ENCODE results near the gene FAM174B.

The FAM174B gene

GRCh38 chr15:92629975-92630626 is 25.5 kb downstream of the FAM174B start:
- DNase-seq (no peak), ATAC-seq (replicated peaks) (no peak)
- no peaks in the 10 kb centered on the region for H3K9me3 Mint-ChIP-seq
- no peaks in the 10 kb centered on the region for H3K4me1 Mint-ChIP-seq (ENCODE audit: low read depth in 2 of 2)
- H3K36me3 Mint-ChIP-seq (ENCODE audit: insufficient read depth): no peaks in the 10 kb centered on the region
- H3K27ac Mint-ChIP-seq: no peak overlapping the region
- H3K4me3 Mint-ChIP-seq: no peak overlapping the region
- peaks cover 24 to 38% of the 10 kb centered on the region in 2 donors for H3K27me3 Mint-ChIP-seq

- no peak for ATAC-seq (replicated peaks)
- H3K4me1 Mint-ChIP-seq (ENCODE audit: low read depth in 2 of 2): no peaks in the 10 kb centered on the region
- H3K9me3 Mint-ChIP-seq: no peaks in the 10 kb centered on the region
Measured at GRCh38 chr15:92629276-92629974, 26.1 kb downstream of the FAM174B start.

GRCh38 chr15:92627014-92627413 is 28.6 kb downstream of the FAM174B start:
- Mint-ChIP-seq H3K27ac (no peak overlapping the region), H3K9me3 (no peaks in the 10 kb centered on the region), H3K27me3 (peaks cover 6 to 29% of the 10 kb centered on the region in 2 donors), H3K4me3 (no peak overlapping the region), H3K36me3 (ENCODE audit: insufficient read depth) (no peaks in the 10 kb centered on the region), H3K4me1 (ENCODE audit: low read depth in 2 of 2) (no peaks in the 10 kb centered on the region)
- no peak for DNase-seq
- ATAC-seq (replicated peaks): no peak

More at GRCh38 chr15:92629276-92629974, 26.1 kb downstream of the FAM174B start:
- Mint-ChIP-seq H3K27me3 (peaks cover 23 to 32% of the 10 kb centered on the region in 2 donors), H3K4me3 (no peak overlapping the region), H3K36me3 (ENCODE audit: insufficient read depth) (no peaks in the 10 kb centered on the region), H3K27ac (no peak overlapping the region)
- no peak for DNase-seq

- no peak for ATAC-seq (replicated peaks)
- Mint-ChIP-seq H3K36me3 (ENCODE audit: insufficient read depth) (no peaks in the 10 kb centered on the region), H3K9me3 (no peaks in the 10 kb centered on the region), H3K27ac (no peak overlapping the region), H3K4me1 (ENCODE audit: low read depth in 2 of 2) (no peaks in the 10 kb centered on the region), H3K4me3 (no peak overlapping the region), H3K27me3 (peaks cover 6 to 32% of the 10 kb centered on the region in 2 donors)
- DNase-seq: no peak
Measured at GRCh38 chr15:92625251-92625980, 30.2 kb downstream of the FAM174B start.

DNA sequence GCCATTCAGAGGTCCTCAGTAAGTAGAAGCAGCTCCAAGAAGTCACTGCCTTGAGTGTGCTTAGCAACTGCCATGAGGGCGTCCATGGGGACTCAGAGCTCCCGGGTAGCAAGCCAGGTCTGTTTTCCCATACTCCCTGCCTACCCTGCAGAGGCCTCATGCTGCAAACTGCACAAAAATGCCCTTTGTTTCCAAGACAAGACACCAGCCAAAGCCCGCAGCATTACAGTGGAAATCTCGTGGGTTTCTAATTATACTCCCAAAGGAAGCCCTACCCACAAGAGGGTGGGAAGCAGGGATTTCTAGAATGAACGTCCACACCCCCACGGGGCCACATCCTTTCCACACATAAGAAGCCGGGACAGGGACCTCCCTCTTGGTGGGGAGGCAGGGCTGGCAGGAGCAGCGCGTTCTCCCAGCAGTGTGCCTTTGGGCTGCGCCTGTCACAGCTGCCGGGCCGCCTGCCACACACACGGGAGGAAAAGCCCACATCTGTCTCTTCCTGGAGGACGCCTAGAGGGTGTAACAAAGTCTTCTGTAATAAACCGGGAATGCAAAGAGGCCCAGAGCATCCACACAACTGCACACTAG is 31.1 kb downstream of the FAM174B start:
- Mint-ChIP-seq H3K4me1 (ENCODE audit: low read depth in 2 of 2) (no peaks in the 10 kb centered on the region), H3K36me3 (ENCODE audit: insufficient read depth) (no peaks in the 10 kb centered on the region), H3K4me3 (no peak overlapping the region), H3K27me3 (peaks cover 0 to 28% of the 10 kb centered on the region in 2 donors), H3K27ac (no peak overlapping the region), H3K9me3 (no peaks in the 10 kb centered on the region)
- ATAC-seq (replicated peaks) (no peak), DNase-seq (no peak)

GRCh38 chr15:92623435-92623834 is 32.1 kb downstream of the FAM174B start:
- H3K27ac Mint-ChIP-seq: no peak overlapping the region
- H3K27me3 Mint-ChIP-seq: peaks cover 0 to 26% of the 10 kb centered on the region in 2 donors

DNA sequence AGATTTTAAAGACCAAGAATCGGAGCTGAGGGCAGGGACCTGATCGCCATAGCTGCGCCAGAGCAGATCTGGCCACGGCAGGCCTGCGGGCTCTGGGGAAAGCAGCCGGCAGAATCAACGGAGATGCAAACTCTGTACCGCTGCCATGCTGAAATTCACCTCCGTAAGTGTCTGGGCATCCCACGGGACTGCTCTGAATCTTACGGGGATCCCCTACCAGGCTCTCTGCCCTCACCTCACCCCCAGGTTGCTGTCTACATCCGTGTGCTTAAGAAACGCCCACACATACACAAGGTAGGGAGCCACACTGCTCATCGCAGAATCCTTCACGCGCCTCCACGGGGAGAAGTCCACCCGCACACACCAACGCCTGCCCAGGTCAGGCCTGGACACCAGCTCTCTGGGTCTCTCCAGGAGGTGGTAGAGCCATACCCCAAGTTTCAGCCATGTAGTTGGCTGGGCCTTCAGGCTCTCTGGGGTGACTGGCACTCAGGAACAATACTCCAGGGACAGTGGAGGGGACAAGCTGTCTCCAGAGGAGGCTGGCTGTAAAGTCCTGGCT is 33.5 kb downstream of the FAM174B start:
- DNase-seq: no peak
- peaks cover 3% of the 10 kb centered on the region for H3K36me3 Mint-ChIP-seq (ENCODE audit: insufficient read depth)

More at GRCh38 chr15:92623435-92623834, 32.1 kb downstream of the FAM174B start:
- DNase-seq (no peak), ATAC-seq (replicated peaks) (no peak)
- no peaks in the 10 kb centered on the region for H3K36me3 Mint-ChIP-seq (ENCODE audit: insufficient read depth)
- no peak overlapping the region for H3K4me3 Mint-ChIP-seq
- no peaks in the 10 kb centered on the region for H3K4me1 Mint-ChIP-seq (ENCODE audit: low read depth in 2 of 2)
- no peaks in the 10 kb centered on the region for H3K9me3 Mint-ChIP-seq

DNA sequence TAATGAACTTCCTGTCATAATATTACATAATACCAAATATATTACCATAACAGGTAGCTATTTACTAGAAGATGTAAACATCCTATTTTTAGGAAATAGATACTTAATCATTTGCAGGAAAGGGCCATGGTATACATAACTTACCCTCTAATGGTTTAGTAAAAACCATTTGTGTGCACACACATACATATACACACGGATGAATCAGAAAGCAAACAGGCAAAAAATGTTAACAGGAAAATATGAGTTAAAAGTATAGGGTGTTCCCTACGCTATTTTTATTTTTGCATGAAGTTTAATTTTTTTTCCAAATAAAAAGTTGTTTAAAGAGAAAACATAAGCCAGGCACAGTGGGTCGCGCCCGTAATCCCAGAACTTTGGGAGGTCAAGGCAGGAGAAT is 34.6 kb downstream of the FAM174B start:
- ATAC-seq (replicated peaks) (no peak), DNase-seq (no peak)
- Mint-ChIP-seq H3K4me1 (ENCODE audit: low read depth in 2 of 2) (no peaks in the 10 kb centered on the region), H3K9me3 (no peaks in the 10 kb centered on the region), H3K27me3 (peaks cover 12 to 35% of the 10 kb centered on the region in 2 donors), H3K4me3 (no peak overlapping the region), H3K27ac (no peak overlapping the region), H3K36me3 (ENCODE audit: insufficient read depth) (peaks cover 3% of the 10 kb centered on the region)

More for the DNA sequence above, 33.5 kb downstream of the FAM174B start:
- no peak for ATAC-seq (replicated peaks)
- H3K27ac Mint-ChIP-seq: no peak overlapping the region
- H3K4me1 Mint-ChIP-seq (ENCODE audit: low read depth in 2 of 2): no peaks in the 10 kb centered on the region
- no peak overlapping the region for H3K4me3 Mint-ChIP-seq
- no peaks in the 10 kb centered on the region for H3K9me3 Mint-ChIP-seq
- peaks cover 9 to 26% of the 10 kb centered on the region in 2 donors for H3K27me3 Mint-ChIP-seq

DNA sequence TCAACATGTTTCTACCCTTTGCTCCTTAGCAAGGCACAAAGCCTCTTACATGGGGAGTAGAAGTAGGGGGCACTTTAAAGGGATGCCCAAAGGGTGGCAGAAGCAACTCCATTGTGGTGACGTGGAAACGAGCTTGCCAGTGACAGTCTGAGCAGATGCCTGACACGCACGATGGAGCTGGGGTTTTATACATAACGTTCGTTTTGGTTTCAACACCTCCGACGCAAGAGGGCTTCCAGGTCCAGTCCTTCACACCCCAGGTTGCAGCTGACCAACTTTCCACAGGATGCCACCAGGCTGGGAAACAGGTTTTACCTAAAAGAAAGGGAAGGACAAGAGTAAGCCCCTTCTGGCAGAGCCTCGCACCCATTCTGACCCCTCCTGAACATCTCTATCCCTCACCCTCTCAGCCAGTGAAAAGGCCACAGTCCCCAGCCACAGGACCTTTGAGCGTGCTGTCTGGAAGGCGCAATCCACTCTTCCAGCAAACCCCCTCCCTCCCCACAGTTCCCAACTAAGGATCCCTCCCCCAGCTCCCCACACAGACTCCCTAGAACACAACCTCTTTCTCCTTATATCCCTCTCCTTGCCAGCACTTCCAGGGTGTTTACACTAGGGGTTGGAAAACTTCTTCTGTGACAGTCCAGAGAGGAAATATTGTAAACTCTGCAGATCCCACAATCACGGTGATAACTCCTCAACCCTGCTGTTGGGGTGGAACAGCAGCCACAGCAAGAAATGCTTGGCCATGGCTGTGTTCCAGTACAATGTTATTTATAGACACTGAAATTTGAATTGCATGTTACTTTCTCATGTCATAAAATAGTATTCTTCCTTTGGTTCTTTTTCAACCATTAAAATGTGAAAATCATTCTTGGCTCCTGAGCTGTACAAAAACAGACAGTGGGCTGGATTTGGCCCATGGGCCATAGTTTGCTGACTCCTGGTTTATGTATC is 36.2 kb downstream of the FAM174B start:
- H3K36me3 Mint-ChIP-seq (ENCODE audit: insufficient read depth): peaks cover 3% of the 10 kb centered on the region
- no peak for DNase-seq
- no peak for ATAC-seq (replicated peaks)
- H3K9me3 Mint-ChIP-seq: no peaks in the 10 kb centered on the region
- H3K27ac Mint-ChIP-seq: no peak overlapping the region
- H3K4me1 Mint-ChIP-seq (ENCODE audit: low read depth in 2 of 2): no peaks in the 10 kb centered on the region
- H3K4me3 Mint-ChIP-seq: no peak overlapping the region
- peaks cover 18 to 48% of the 10 kb centered on the region in 2 donors for H3K27me3 Mint-ChIP-seq

DNA sequence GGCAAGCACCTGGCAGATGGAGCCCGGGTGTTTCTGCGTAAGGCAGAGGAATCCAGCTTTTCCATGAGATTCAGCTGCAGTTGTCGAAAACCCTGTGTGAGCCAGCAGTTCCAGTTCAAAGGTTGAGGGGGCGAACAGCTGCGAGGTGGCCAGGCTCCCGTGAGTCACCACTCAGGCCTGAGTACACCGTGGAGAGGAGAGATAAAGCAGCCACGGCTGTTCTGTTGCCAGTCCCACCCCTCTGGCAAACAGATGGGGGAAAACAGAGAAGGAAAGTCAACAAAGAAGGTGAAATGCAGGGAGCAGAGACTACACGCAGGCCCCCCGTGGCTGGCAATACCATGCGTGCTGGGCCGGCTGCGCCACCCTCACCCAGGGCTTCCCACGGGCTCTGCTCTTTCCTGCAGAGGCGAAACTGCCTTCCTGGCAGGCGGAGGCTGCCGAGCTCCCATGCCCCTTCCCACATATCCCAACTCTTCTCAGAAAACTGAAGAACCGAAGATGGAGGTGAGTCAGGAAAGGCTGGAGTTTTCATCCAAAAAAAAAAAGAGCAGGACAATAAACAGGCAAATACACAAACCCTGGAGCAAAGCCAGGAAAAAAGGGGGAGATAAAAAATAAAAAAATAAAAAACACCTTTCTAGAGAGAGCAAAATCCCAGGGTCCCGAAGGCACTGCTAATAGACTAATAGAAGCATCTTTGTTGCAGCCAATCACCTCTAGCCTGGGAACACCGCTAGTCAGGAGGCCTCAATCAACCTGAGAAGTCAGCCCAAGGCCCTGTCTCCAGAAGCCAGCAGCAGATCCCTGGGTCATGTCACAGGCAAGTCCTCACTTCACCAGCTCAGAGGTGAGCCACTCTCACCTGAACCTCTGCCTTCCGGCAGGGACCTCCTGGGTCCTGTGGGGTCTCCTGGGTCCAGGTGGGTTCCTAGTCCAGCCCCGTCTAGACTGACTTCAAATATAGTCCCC is 37.7 kb downstream of the FAM174B start:
- Mint-ChIP-seq H3K36me3 (ENCODE audit: insufficient read depth) (peaks cover 3% of the 10 kb centered on the region), H3K4me1 (ENCODE audit: low read depth in 2 of 2) (no peaks in the 10 kb centered on the region), H3K27ac (no peak overlapping the region), H3K9me3 (no peaks in the 10 kb centered on the region), H3K27me3 (peaks cover 23 to 57% of the 10 kb centered on the region in 2 donors), H3K4me3 (no peak overlapping the region)
- no peak for ATAC-seq (replicated peaks)
- no peak for DNase-seq

DNA sequence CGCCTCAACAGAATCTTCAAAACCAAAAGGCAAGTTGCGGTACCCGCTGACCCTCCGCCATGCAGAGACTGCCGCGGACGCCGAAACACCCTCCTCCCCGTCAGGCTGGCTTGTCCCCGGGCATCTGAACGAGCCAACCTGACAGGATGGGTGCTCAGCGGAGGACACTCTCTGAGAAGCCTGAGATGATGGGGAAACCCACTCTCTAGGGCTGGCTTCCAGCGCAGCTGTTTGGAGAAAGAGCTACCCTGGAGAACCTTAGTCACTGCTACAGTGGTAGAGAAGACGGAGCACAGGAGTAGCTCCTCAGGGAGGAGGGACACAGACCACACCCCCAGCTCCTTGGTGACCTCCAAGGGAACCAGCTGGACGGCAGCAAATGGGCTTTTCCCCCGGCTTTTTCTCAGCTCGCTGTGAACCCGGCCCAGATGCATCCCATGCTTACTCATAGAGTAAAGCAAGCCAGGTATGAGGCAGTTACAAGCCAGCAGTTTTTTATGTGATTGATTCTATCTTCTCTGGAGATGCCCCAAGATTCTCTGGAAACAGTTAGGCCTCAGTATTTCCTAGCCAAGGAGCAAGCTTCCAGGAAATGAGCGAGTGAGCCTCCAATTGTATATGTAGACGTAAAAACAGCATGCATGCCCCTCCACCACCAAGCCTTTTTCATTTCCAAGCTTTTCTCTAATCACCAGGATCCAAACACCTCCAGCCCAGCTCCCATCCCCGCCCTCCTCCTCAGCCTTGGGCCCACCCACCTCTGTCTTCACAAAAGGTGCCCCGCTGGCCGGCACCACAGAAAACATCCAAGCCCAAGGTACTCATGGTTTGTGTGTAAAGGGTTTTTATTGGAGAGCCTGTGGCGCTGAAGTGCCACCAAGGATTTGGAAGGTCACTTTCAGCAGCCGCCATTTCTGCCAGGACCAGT is 38.7 kb downstream of the FAM174B start:
- ATAC-seq (replicated peaks) (no peak), DNase-seq (no peak)
- Mint-ChIP-seq H3K36me3 (ENCODE audit: insufficient read depth) (peaks cover 3% of the 10 kb centered on the region), H3K27me3 (peaks cover 23 to 48% of the 10 kb centered on the region in 2 donors), H3K4me1 (ENCODE audit: low read depth in 2 of 2) (no peaks in the 10 kb centered on the region), H3K4me3 (no peak overlapping the region), H3K27ac (no peak overlapping the region), H3K9me3 (no peaks in the 10 kb centered on the region)
